ENCODE data around the gene RBM4B. TPM values are rescaled to one million over a fixed set of nuclear protein-coding genes. Genes with fewer than 3 reads are reported as not detected.

Gene RBM4B
- total RNA-seq, 6 experiments from 2014 or later = 17.0 to 21.1 (median 18.2) TPM

DNA sequence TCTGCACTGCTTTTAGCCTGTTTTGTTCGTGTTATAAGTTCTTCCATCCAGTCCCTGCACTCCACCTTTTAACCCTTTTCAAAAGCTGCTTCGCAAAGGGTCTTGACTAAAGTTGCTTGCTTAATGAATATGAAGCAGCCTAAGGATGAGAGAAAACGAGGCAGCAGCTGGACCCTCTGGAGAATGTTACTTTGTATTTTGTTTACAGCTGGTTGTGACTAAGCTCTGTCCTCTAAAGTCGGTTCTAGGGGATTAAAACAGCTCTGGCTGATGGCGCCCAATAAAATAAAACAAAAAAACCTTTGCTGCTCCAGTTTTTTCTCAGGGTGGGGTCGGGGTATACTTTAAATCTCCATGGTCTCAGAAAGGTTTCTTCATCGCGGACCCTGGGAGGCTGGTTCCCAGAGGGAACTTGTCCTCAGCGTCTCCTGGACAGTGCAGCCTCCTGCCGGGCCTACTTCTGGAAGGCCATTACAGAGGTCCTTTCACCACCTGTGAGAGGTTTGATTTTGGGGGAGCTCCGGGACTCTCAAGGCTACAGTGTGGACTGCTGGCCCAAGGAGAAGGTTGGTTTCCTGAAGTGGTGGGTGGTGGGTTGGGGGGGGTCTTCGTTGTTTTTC, 40.0 kb downstream of the RBM4B start:
- Mint-ChIP-seq H3K9me3 (no peaks in the 10 kb centered on the region), H3K27me3 (ENCODE audit: insufficient read depth) (peaks cover 10% of the 10 kb centered on the region), H3K4me3 (peak overlapping the region; percentile 97), H3K27ac (peak overlapping the region; percentile 97), H3K4me1 (ENCODE audit: low read depth) (peaks cover 56% of the 10 kb centered on the region), H3K36me3 (ENCODE audit: low read depth) (peaks cover 52% of the 10 kb centered on the region)
- TF ChIP-seq, protein P1, sequence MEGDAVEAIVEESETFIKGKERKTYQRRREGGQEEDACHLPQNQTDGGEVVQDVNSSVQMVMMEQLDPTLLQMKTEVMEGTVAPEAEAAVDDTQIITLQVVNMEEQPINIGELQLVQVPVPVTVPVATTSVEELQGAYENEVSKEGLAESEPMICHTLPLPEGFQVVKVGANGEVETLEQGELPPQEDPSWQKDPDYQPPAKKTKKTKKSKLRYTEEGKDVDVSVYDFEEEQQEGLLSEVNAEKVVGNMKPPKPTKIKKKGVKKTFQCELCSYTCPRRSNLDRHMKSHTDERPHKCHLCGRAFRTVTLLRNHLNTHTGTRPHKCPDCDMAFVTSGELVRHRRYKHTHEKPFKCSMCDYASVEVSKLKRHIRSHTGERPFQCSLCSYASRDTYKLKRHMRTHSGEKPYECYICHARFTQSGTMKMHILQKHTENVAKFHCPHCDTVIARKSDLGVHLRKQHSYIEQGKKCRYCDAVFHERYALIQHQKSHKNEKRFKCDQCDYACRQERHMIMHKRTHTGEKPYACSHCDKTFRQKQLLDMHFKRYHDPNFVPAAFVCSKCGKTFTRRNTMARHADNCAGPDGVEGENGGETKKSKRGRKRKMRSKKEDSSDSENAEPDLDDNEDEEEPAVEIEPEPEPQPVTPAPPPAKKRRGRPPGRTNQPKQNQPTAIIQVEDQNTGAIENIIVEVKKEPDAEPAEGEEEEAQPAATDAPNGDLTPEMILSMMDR (IDR thresholded peaks at IDR 0.05) = no peak
- no peak for DNase-seq

DNA sequence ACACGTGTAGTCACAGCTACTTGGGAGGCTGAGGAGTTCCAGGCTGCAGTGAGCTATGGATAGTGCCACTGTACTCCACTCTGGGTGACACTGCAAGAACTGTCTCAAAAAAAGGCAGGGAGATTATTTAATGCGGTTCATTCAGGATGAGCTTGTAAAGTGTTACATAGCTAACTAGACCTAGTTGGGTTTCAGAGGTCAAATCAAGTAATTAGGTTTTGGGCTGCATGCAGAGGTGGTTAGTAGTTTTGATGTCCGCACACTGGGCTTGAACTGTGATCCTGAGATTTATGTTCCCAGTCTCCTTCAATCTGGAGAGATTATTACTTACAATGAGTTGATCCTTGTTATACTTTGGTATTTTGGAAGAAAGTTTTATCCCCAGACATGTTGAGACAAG, 41.3 kb downstream of the RBM4B start:
- H3K4me1 Mint-ChIP-seq (ENCODE audit: low read depth) = peaks cover 44% of the 10 kb centered on the region
- no peak for DNase-seq
- TF ChIP-seq, protein P1 (IDR thresholded peaks at IDR 0.05) = no peak
- peak overlapping the region; percentile 97 for H3K27ac Mint-ChIP-seq
- peaks cover 10% of the 10 kb centered on the region for H3K27me3 Mint-ChIP-seq (ENCODE audit: insufficient read depth)
- no peak overlapping the region for H3K4me3 Mint-ChIP-seq
- H3K9me3 Mint-ChIP-seq = no peaks in the 10 kb centered on the region
- H3K36me3 Mint-ChIP-seq (ENCODE audit: low read depth) = peaks cover 47% of the 10 kb centered on the region

DNA sequence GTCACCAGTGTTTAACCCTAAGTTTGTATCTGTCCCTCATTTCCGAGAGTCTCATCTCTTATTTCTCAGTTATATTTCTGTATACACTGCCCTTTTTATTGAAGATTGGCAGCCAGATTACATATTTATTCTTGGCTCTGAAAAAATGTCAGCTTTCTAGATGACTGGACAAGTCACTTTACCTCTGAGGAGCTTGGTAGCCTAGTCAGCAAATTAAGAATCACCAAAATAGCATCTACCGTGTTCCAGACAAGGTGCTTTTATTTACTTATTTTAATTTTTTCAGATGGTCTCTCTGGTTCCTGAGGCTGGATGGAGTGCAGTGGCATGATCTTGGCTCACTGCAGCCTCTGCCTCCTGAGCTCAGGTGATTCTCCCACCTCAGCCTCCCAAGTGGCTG, 44.7 kb downstream of the RBM4B start:
- no peak for DNase-seq
- no peak overlapping the region for H3K4me3 Mint-ChIP-seq
- TF ChIP-seq, protein P1 (IDR thresholded peaks at IDR 0.05) = no peak
- H3K27me3 Mint-ChIP-seq (ENCODE audit: insufficient read depth) = peaks cover 1% of the 10 kb centered on the region; the same call in 1 of the 2 replicates
- H3K27ac Mint-ChIP-seq = no peak overlapping the region
- peaks cover 18% of the 10 kb centered on the region for H3K4me1 Mint-ChIP-seq (ENCODE audit: low read depth)
- H3K36me3 Mint-ChIP-seq (ENCODE audit: low read depth) = peaks cover 40% of the 10 kb centered on the region
- H3K9me3 Mint-ChIP-seq = no peaks in the 10 kb centered on the region

DNA sequence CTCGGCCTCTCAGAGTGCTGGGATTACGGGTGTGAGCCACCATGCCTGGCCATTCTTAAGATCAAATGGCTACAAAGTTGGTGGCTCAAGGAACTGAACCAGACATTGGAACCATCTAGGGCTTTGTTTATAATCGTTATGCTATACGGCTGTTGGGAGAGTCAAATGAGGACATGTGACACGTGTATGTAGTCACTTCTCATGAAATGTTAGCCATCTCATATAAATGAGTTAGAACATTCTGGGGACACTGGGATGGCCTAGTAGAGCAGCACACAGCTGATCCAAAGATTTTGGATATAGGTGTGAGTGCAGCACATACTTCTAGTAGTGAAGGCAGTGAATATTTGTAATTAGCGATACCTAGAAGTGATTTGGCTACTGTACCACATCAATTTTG, 45.8 kb downstream of the RBM4B start:
- Mint-ChIP-seq H3K9me3 (no peaks in the 10 kb centered on the region), H3K4me1 (ENCODE audit: low read depth) (peaks cover 7% of the 10 kb centered on the region), H3K4me3 (no peak overlapping the region), H3K27ac (no peak overlapping the region), H3K27me3 (ENCODE audit: insufficient read depth) (peaks cover 2% of the 10 kb centered on the region; the same call in 1 of the 2 replicates), H3K36me3 (ENCODE audit: low read depth) (peaks cover 47% of the 10 kb centered on the region)
- no peak for DNase-seq
- TF ChIP-seq, protein P1 (IDR thresholded peaks at IDR 0.05) = no peak

DNA sequence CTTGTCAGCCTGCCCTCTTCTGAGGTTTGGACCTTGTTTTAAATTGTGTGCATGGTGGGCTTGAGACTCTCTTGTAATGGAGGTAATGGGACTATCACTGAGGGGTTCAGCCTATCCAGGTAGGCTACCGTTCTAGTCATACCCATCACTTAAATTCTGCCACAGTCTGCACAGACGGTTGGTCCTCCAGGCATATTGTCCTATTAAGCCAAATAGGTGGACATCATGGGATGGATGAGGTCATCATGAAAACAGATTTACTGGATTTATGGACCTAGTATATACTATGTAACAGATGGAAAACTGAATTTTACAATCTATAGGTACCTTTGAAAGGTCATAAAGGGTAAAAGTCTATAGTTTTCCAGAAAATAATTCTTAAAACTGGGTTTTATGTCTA, 48.3 kb downstream of the RBM4B start:
- Mint-ChIP-seq H3K36me3 (ENCODE audit: low read depth) (peaks cover 41% of the 10 kb centered on the region), H3K9me3 (no peaks in the 10 kb centered on the region), H3K4me3 (no peak overlapping the region), H3K27ac (no peak overlapping the region), H3K4me1 (ENCODE audit: low read depth) (no peaks in the 10 kb centered on the region), H3K27me3 (ENCODE audit: insufficient read depth) (peaks cover 4% of the 10 kb centered on the region)
- TF ChIP-seq, protein P1 (IDR thresholded peaks at IDR 0.05) = no peak
- DNase-seq = no peak

Data from HFFc6 (cell line).